Lower lobe of right lung (tissue), 2 donors: ENCODE results near the gene AKAP6. TPM values are rescaled to one million over a fixed set of nuclear protein-coding genes. Genes with fewer than 3 reads are reported as not detected.

Source experiments
- ATAC-seq, 2 donors: fragments of 200-7000 bp; cut with Tn5 transposase; one replicate each; pipeline ENCODE4 v1.9.1; 2020 to 2022; ENCODE audit warnings: mild to moderate bottlenecking in 2 of 2, moderate library complexity in 2 of 2
- DNase-seq: peaks from one replicate; pipeline ENCODE4 v3.0.0-alpha.2; 2020
- H3K27ac ChIP-seq: fragments of 200-600 bp; one replicate; pipeline ENCODE4 v1.8.0; 2022
- H3K27me3 ChIP-seq: fragments of 200-600 bp; one replicate; pipeline ENCODE4 v1.8.0; 2022; ENCODE audit warnings: low read depth
- H3K36me3 ChIP-seq: fragments of 200-600 bp; one replicate; pipeline ENCODE4 v1.8.0; 2022; ENCODE audit warnings: mild to moderate bottlenecking
- H3K4me1 ChIP-seq: fragments of 200-600 bp; one replicate; pipeline ENCODE4 v1.8.0; 2022
- H3K4me3 ChIP-seq: fragments of 200-600 bp; one replicate; pipeline ENCODE4 v1.8.0; 2022; ENCODE audit warnings: mild to moderate bottlenecking
- H3K9me3 ChIP-seq: fragments of 200-600 bp; one replicate; pipeline ENCODE4 v1.8.0; 2022
- intact Hi-C: fragments of 100-400 bp; cut with DNase I; formaldehyde crosslinking; loops from one replicate; pipeline ENCODE4 v1.11.0; 2022
- total RNA-seq: library from RNA; stranded (reverse); fragmentation: NEBNext Ultra II Directional; extraction: Animal tissue kit (Norgen Biotek cat#: 25700); gene quantifications from one replicate; pipeline ENCODE4 v1.2.1, GENCODE V29; 2021
- TF ChIP-seq, protein P1 (sequence below): fragments of 200-600 bp; IDR thresholded peaks from one replicate; pipeline ENCODE4 v1.8.0; 2022; ENCODE audit warnings: antibody characterized with exemption, mild to moderate bottlenecking
- donor health status: DM: no; HTN: yes; CAD: no; lungs with severe emphysema.

The AKAP6 gene
- total RNA-seq, 1 donor from 2014 or later, result 8.6 TPM

DNA sequence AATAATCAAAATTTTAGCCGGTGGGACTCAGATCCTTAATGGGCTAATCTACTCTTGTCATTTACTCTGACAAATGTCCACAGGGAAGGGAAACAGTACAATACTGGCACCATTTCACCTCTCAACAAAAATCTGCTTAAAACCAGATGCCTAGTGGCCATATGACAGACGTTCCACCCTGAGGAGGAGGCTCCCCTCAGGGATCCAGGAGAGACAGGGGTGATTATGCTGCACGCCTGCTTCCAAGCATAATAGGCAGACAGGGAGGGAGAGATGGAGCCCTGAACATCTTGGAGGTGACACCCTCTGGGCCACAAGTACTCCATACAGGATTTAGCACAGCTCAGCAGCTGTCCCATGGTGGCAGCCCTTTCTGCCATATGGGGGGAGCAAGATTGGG is 24.8 kb upstream of the AKAP6 start:
- Histone ChIP-seq H3K36me3 (no peaks in the 10 kb centered on the region), H3K27me3 (no peaks in the 10 kb centered on the region), H3K4me1 (no peaks in the 10 kb centered on the region), H3K4me3 (no peak overlapping the region), H3K27ac (no peak overlapping the region), H3K9me3 (no peaks in the 10 kb centered on the region)
- ATAC-seq, result no peak
- TF ChIP-seq, protein P1, sequence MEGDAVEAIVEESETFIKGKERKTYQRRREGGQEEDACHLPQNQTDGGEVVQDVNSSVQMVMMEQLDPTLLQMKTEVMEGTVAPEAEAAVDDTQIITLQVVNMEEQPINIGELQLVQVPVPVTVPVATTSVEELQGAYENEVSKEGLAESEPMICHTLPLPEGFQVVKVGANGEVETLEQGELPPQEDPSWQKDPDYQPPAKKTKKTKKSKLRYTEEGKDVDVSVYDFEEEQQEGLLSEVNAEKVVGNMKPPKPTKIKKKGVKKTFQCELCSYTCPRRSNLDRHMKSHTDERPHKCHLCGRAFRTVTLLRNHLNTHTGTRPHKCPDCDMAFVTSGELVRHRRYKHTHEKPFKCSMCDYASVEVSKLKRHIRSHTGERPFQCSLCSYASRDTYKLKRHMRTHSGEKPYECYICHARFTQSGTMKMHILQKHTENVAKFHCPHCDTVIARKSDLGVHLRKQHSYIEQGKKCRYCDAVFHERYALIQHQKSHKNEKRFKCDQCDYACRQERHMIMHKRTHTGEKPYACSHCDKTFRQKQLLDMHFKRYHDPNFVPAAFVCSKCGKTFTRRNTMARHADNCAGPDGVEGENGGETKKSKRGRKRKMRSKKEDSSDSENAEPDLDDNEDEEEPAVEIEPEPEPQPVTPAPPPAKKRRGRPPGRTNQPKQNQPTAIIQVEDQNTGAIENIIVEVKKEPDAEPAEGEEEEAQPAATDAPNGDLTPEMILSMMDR, result no peak
- DNase-seq, result no peak
- intact Hi-C loops, result no loop called here

DNA sequence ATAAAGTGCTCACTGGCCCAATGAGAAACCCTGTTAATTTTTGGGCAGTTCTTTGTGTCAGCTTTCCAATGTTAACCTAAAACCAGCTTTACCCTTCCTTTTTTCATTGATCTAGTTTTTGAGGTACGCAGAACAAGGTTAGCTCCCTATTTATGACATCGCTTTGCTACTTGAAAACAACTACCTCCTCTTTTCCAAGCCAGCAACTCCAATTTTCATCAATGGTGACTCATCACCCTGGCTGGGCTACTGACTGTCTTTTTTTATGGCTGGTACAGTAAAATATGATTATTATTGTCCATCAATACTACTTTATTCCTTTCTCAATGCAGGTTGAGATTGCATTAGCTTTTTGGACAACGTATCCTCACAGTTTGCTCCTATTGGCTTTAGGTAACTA is 22.5 kb upstream of the AKAP6 start:
- TF ChIP-seq, protein P1, result no peak
- Histone ChIP-seq H3K27ac (no peak overlapping the region), H3K4me1 (no peaks in the 10 kb centered on the region), H3K4me3 (no peak overlapping the region), H3K9me3 (no peaks in the 10 kb centered on the region), H3K27me3 (no peaks in the 10 kb centered on the region), H3K36me3 (no peaks in the 10 kb centered on the region)
- intact Hi-C loops, result no loop called here
- no peak for DNase-seq
- no peak for ATAC-seq

DNA sequence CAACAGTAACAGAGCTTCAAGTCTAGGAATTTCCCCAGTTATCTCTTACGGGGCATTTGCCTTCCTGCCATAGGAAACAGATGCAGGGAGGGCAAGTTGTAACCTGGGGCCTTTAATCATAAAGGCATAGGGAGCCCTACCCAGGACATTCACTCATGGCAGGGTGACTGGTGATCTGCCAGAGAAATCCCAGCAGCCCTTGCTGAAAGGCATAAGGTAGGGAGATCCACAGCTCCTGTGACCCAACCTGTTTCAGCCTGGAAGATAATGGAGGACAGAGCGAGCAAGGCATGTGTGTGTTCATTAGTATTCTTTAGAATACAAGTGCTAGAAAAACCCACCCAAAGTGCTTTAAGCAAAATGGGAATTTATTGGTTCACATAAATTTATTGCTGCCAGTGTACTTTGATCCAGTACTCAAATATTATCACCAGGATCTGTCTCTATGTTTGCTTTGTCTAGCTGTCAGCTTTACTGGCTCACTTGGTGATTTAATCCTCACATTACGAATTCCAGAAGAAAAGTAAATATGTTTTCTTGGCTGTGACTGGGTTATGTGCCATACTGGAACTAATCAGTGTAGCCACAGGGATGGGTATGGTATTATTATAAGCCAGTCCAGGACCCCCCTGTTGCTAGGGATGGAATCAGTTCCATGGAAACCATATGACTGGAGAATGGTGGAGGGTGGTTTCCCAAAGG is 21.1 kb upstream of the AKAP6 start:
- DNase-seq, result no peak
- no peaks in the 10 kb centered on the region for H3K9me3 ChIP-seq
- no peaks in the 10 kb centered on the region for H3K27me3 ChIP-seq
- no peak for ATAC-seq
- H3K4me3 ChIP-seq, result no peak overlapping the region
- H3K4me1 ChIP-seq, result no peaks in the 10 kb centered on the region
- no peak overlapping the region for H3K27ac ChIP-seq
- intact Hi-C loops, result no loop called here
- H3K36me3 ChIP-seq, result no peaks in the 10 kb centered on the region
- TF ChIP-seq, protein P1, result no peak

DNA sequence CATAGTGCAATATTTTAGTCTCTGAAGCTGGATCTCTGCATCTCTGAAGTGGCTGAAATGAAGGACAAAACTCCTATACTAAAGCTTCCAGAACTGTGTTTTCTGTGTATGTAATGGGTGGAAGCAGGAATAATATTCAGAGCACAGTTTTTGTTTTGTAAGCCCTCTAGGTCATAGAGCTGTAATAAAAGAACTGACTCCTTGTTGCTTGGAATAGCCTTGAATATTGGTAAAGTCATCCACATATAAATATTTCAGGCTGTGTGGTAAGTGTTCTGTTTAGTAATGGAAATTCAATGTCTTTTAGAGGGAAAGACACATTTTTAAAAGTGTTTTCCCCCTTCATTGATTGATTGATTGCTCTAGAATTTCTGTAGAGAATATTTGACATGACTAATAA is 18.2 kb upstream of the AKAP6 start:
- ATAC-seq (no peak), DNase-seq (no peak)
- no peaks in the 10 kb centered on the region for H3K27me3 ChIP-seq
- intact Hi-C loops, result no loop called here
- no peak overlapping the region for H3K27ac ChIP-seq
- no peak overlapping the region for H3K4me3 ChIP-seq
- no peaks in the 10 kb centered on the region for H3K36me3 ChIP-seq
- H3K9me3 ChIP-seq, result no peaks in the 10 kb centered on the region
- no peaks in the 10 kb centered on the region for H3K4me1 ChIP-seq
- TF ChIP-seq, protein P1, result no peak

DNA sequence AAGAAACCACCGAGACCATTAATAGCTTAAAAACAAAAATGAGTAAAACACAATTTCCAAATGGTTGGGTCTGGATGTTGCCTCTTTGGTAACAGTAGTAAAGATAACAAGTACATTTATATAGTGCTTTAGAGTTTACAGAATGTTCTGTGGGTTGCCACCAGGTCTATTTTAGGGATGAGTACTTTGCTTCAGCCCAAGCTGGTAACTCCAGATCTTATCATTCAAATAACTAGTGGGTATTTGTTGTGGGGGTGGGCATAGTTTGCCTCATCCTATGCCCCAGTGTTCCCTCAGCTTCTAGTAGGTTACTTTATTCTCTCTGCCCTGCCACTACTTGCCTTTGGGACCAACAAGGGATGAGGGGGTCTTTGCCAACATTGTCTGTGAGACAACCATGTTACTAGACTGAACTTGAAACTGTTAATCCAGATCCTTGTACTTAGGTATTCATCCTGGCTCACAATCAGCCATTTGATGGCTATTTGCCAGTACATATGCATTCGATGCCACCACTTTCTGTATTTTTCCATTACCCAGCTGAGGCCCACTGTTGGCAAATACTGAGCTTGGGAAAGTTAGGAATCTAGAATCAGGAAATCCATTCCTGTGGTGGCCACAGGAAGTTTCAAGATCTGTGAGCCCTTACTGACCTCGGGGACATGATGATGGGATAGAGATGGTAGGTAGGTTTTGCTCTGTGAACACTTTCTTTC is 17.6 kb upstream of the AKAP6 start:
- Histone ChIP-seq H3K27me3 (no peaks in the 10 kb centered on the region), H3K27ac (no peak overlapping the region), H3K9me3 (no peaks in the 10 kb centered on the region), H3K4me1 (no peaks in the 10 kb centered on the region), H3K4me3 (no peak overlapping the region), H3K36me3 (no peaks in the 10 kb centered on the region)
- TF ChIP-seq, protein P1, result no peak
- intact Hi-C loops, result no loop called here
- ATAC-seq, result no peak
- DNase-seq, result no peak
